Measurements from ENCODE around the gene NUMA1.

NUMA1 gene

DNA sequence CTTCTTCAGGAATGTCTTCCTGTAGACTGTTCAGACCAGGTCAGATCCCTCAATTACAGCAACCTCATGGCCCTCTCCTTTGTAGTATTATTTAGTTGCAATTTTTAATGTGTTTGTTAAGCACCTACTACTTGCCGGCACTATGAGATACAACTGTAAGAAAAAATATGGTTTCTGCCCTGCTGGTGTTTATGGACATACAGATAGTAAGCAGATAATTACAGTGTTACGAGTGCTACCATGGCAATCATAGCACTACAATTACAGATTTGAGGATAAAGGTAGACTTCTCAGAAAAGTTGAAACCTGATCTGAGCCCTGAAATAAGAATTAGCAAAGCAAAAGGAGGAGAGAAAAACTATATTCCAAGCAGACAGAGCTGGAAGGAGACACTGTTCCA lies 3.1 kb upstream of the NUMA1 start:
- Mint-ChIP-seq H3K36me3 (ENCODE audit: low read depth) (peaks cover 9% of the 10 kb centered on the region), H3K9me3 (no peaks in the 10 kb centered on the region), H3K27me3 (ENCODE audit: low read depth) (no peaks in the 10 kb centered on the region)

DNA sequence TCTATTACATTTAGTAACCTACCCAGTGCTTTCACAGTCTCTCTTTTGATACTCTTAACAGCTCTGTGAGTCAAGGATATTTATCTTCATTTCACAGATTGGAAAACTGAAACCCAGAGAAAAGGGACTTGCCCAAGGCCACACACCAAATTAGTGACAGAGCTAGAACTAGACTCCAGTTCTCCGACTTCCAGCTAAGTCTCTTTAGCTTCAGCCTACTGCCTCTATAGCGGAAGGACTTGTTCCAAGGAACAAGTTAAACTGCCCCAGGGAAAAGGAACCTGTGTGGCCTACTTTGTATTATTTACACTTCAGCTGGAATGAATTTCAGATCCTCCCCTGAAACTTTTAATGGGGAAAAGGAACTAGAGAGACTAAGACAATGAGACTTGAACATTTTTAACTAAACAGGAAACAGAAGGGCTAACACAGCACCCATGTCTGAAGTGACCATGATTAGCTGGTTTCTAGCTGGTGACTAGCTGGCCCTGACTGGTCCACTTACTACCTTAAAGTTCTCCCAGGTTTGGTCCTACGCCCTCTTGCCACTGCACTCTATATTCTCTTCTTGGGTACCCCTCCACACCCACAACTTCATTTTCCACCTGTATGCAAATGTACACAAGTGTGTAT lies 1.6 kb upstream of the NUMA1 start:
- H3K27me3 Mint-ChIP-seq (ENCODE audit: low read depth) = no peaks in the 10 kb centered on the region
- H3K4me1 Mint-ChIP-seq = peaks cover 33% of the 10 kb centered on the region
- peak overlapping the region; percentile 77 to 95 (median 77) for H3K4me3 Mint-ChIP-seq

More for the DNA sequence above, 3.1 kb upstream of the NUMA1 start:
- Mint-ChIP-seq H3K4me1 (peaks cover 27% of the 10 kb centered on the region), H3K4me3 (peak overlapping the region in 2 of 3 experiments; percentile 27 to 36), H3K27ac (peak overlapping the region in 2 of 3 experiments; percentile 23 to 31)
- TF ChIP-seq, protein P1, sequence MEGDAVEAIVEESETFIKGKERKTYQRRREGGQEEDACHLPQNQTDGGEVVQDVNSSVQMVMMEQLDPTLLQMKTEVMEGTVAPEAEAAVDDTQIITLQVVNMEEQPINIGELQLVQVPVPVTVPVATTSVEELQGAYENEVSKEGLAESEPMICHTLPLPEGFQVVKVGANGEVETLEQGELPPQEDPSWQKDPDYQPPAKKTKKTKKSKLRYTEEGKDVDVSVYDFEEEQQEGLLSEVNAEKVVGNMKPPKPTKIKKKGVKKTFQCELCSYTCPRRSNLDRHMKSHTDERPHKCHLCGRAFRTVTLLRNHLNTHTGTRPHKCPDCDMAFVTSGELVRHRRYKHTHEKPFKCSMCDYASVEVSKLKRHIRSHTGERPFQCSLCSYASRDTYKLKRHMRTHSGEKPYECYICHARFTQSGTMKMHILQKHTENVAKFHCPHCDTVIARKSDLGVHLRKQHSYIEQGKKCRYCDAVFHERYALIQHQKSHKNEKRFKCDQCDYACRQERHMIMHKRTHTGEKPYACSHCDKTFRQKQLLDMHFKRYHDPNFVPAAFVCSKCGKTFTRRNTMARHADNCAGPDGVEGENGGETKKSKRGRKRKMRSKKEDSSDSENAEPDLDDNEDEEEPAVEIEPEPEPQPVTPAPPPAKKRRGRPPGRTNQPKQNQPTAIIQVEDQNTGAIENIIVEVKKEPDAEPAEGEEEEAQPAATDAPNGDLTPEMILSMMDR (IDR thresholded peaks at IDR 0.05; ENCODE audit: unreplicated experiment in 3 of 3) = no peak

DNA sequence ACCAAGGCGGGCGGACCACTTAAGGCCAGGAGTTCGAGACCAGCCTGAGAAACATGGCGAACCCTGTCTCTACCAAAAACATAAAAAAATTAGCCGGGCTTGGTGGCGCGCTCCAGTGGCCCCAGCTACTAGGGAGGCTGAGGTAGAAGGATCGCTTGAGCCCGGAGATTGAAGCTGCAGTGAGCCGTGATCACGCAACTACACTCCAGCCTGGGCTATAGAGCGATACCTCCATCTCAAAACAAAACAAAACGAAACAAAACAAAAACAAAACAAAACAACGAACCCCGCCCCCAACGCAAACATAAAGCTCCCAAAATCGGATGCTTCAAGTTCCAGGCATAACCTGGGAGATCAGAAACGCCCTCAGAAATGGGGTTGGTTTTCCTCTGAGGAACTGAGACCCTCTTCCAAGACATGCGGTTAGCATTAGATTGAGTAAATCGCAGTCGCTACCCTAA lies 872 bp upstream of the NUMA1 start:
- TF ChIP-seq, protein P1 (IDR thresholded peaks at IDR 0.05; ENCODE audit: unreplicated experiment in 3 of 3) = no peak

More for the DNA sequence above, 1.6 kb upstream of the NUMA1 start:
- peak overlapping the region; percentile 88 to 95 (median 93) for H3K27ac Mint-ChIP-seq
- no peaks in the 10 kb centered on the region for H3K9me3 Mint-ChIP-seq
- H3K36me3 Mint-ChIP-seq (ENCODE audit: low read depth) = peaks cover 4% of the 10 kb centered on the region
- TF ChIP-seq, protein P1 (IDR thresholded peaks at IDR 0.05; ENCODE audit: unreplicated experiment in 3 of 3) = no peak

DNA sequence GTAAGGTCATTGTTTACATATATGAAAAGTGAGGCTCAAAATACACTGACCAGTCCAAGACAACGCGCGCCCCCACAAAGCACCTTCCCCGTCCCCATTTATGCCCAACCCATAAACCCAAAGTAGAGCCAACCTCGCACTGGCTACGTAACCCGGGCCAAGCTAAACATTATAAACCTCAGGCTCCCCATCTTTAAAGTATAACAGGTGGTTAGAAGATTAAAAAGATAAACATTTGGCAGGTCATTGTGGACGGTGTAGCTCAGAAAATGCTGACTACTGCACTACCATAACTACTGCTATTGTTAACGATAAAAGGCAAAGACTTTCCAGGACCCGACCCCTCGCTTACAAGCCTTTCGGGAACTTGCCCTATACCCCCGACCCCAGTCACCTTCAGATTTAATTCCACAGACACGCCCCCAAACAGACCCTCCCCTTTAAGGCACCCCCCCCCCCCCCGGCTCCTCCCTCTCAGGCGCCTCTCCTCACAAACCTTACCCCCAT lies 470 bp downstream of the NUMA1 start:
- TF ChIP-seq, protein P1 (IDR thresholded peaks at IDR 0.05; ENCODE audit: unreplicated experiment in 3 of 3) = no peak
- Mint-ChIP-seq H3K27ac (peak overlapping the region; percentile 93 to 98 (median 95)), H3K4me3 (peak overlapping the region; percentile 87 to 95 (median 93)), H3K27me3 (ENCODE audit: low read depth) (no peaks in the 10 kb centered on the region), H3K4me1 (peaks cover 27% of the 10 kb centered on the region), H3K36me3 (ENCODE audit: low read depth) (peaks cover 6% of the 10 kb centered on the region), H3K9me3 (no peaks in the 10 kb centered on the region)

More for the DNA sequence above, 872 bp upstream of the NUMA1 start:
- no peaks in the 10 kb centered on the region for H3K9me3 Mint-ChIP-seq
- H3K27me3 Mint-ChIP-seq (ENCODE audit: low read depth) = no peaks in the 10 kb centered on the region
- H3K4me1 Mint-ChIP-seq = peaks cover 34% of the 10 kb centered on the region
- H3K4me3 Mint-ChIP-seq = peak overlapping the region; percentile 87 to 95 (median 93)
- peak overlapping the region; percentile 93 to 98 (median 95) for H3K27ac Mint-ChIP-seq
- peaks cover 4% of the 10 kb centered on the region for H3K36me3 Mint-ChIP-seq (ENCODE audit: low read depth)

DNA sequence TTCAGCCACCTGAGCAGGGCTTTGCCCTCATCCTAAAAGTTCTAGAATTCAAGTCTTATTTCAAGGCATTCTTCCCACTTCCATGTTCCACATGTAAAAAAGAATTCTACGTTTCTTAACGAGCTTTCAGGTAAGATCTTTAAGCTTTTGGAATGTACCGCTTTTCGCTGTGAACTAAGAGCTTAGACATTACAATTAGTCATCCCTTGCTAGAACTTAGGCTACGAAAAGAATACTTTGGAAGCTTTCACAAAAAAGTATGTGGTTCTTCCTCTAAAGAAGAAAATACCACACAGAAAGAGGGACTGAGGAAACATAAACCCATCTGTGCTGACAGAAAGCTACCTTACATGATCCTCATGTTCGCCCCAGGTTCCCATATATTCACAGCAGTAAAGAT lies 1.9 kb downstream of the NUMA1 start:
- Mint-ChIP-seq H3K4me1 (peaks cover 22% of the 10 kb centered on the region), H3K9me3 (no peaks in the 10 kb centered on the region), H3K27ac (peak overlapping the region; percentile 65 to 91 (median 81)), H3K36me3 (ENCODE audit: low read depth) (peaks cover 10% of the 10 kb centered on the region), H3K27me3 (ENCODE audit: low read depth) (no peaks in the 10 kb centered on the region), H3K4me3 (peak overlapping the region; percentile 87 to 95 (median 93))
- TF ChIP-seq, protein P1 (IDR thresholded peaks at IDR 0.05; ENCODE audit: unreplicated experiment in 3 of 3) = no peak
